Measurements from ENCODE around the gene CD1B. TPM values are rescaled to one million over a fixed set of nuclear protein-coding genes. Genes with fewer than 3 reads are reported as not detected.
"Not testable (repeated sequence)": the region's sequence is repeated elsewhere in the genome, so short reads cannot be mapped to it uniquely, and the experiment has no call there.

CD1B gene
- total RNA-seq, 1 donor from 2014 or later = not detected

GRCh38 chr1:158328426-158328825, 2.9 kb downstream of the CD1B start:
- DNase-seq = no peak

GRCh38 chr1:158327481-158327880, 3.9 kb downstream of the CD1B start:
- DNase-seq = no peak

- no peak for DNase-seq
These were observed 6.9 kb downstream of the CD1B start for GRCh38 chr1:158324395-158324794.

GRCh38 chr1:158323866-158324265, 7.5 kb downstream of the CD1B start:
- DNase-seq = no peak

GRCh38 chr1:158311066-158311465, 20.3 kb downstream of the CD1B start:
- DNase-seq = no peak

GRCh38 chr1:158310623-158311022, 20.7 kb downstream of the CD1B start:
- no peak for DNase-seq

- no peak for DNase-seq
These were observed 35.5 kb downstream of the CD1B start for GRCh38 chr1:158295791-158296190.

GRCh38 chr1:158290321-158290844, 40.9 kb downstream of the CD1B start:
- DNase-seq = no peak

- DNase-seq = no peak
These were observed 41.5 kb downstream of the CD1B start, which contains the start of gene CD1C for GRCh38 chr1:158289811-158290210. Gene CD1C, plus strand, starts transcription at chr1:158289923. Its CDS starts 142 bp downstream, at chr1:158290065.

- no peak for DNase-seq
These were observed 44.4 kb downstream of the CD1B start for GRCh38 chr1:158286941-158287346.

GRCh38 chr1:158286487-158286886, 44.8 kb downstream of the CD1B start:
- DNase-seq = no peak

- no peak for DNase-seq
These were observed 45.5 kb downstream of the CD1B start for GRCh38 chr1:158285756-158286241.

GRCh38 chr1:158283965-158284364, 47.4 kb downstream of the CD1B start:
- no peak for DNase-seq

GRCh38 chr1:158282421-158282820, 48.9 kb downstream of the CD1B start:
- not testable (repeated sequence) for DNase-seq

Other genes with a start within 250 kb of the CD1B start
- gene CD1D, start 150.6 kb downstream of the CD1B start, total RNA-seq = not detected in 2 replicates
- not detected in 2 replicates for gene CD1A, start 77.1 kb downstream of the CD1B start, total RNA-seq
- not detected in 2 replicates for gene CD1C, start 41.6 kb downstream of the CD1B start, total RNA-seq
- gene CD1E, start 22.4 kb upstream of the CD1B start, total RNA-seq = not detected in 2 replicates
- gene OR10T2, start 67.9 kb upstream of the CD1B start, total RNA-seq = not detected in 2 replicates
- gene OR10K2, start 94.7 kb upstream of the CD1B start, total RNA-seq = not detected in 2 replicates
- not detected in 2 replicates for gene OR10K1, start 130.3 kb upstream of the CD1B start, total RNA-seq
- gene OR10R2, start 140.7 kb upstream of the CD1B start, total RNA-seq = not detected in 2 replicates
- not detected in 2 replicates for gene OR6Y1, start 222.9 kb upstream of the CD1B start, total RNA-seq
- not detected in 2 replicates for gene OR6P1, start 239.0 kb upstream of the CD1B start, total RNA-seq
- gene OR10X1, start 248.4 kb upstream of the CD1B start, total RNA-seq = not detected in 2 replicates

All from dermis blood vessel endothelial cell (primary cell).